ENCODE data around the gene ABCC4.

The ABCC4 gene

GRCh38 chr13:95304453-95304852, 3.2 kb upstream of the ABCC4 start:
- TF ChIP-seq CTCF (IDR thresholded peaks at IDR 0.05; ENCODE audit: insufficient read depth, low read length, missing control alignments): no peak
- ChIA-PET CTCF (interaction anchor here (0.9 to 10.9 kb wide), 3 partner anchors 76 to 113 kb away, joined by 3 to 133 read pairs (median 5); no protein-coding TSS in a partner anchor), POLR2A (no interaction called here)
- no peak overlapping the region for H3K4me3 ChIP-seq (ENCODE audit: low read depth, low read length)
- DNase-seq (ENCODE audit: low read depth, low spot score): no peak

GRCh38 chr13:95301968-95302393, 730 bp upstream of the ABCC4 start:
- peak overlapping the region; percentile 81 for H3K4me3 ChIP-seq (ENCODE audit: low read depth, low read length)
- no peak for DNase-seq (ENCODE audit: low read depth, low spot score)
- no peak for TF ChIP-seq CTCF (IDR thresholded peaks at IDR 0.05; ENCODE audit: insufficient read depth, low read length, missing control alignments)
- POLR2A ChIA-PET: interaction anchor here (1.1 kb wide), 1 partner anchor 110 kb away, joined by 3 read pairs; no protein-coding TSS in a partner anchor
- CTCF ChIA-PET: interaction anchor here (0.7 to 10.9 kb wide), 12 partner anchors 11 to 110 kb away, joined by 3 to 133 read pairs (median 4); no protein-coding TSS in a partner anchor

- peak; percentile 35 for TF ChIP-seq CTCF (IDR thresholded peaks at IDR 0.05; ENCODE audit: insufficient read depth, low read length, missing control alignments)
- no peak for DNase-seq (ENCODE audit: low read depth, low spot score)
- POLR2A ChIA-PET: interaction anchor here (1.1 kb wide), 1 partner anchor 109 kb away, joined by 3 read pairs; no protein-coding TSS in a partner anchor
- peak overlapping the region; percentile 81 for H3K4me3 ChIP-seq (ENCODE audit: low read depth, low read length)
- CTCF ChIA-PET: interaction anchor here (0.6 to 10.9 kb wide), 9 partner anchors 10 to 308 kb away, joined by 3 to 133 read pairs (median 4); no protein-coding TSS in a partner anchor
Measured at GRCh38 chr13:95300625-95301182, 547 bp downstream of the ABCC4 start.

GRCh38 chr13:95298971-95299621, 2.2 kb downstream of the ABCC4 start:
- TF ChIP-seq CTCF (IDR thresholded peaks at IDR 0.05; ENCODE audit: insufficient read depth, low read length, missing control alignments): no peak
- POLR2A ChIA-PET: no interaction called here
- no peak for DNase-seq (ENCODE audit: low read depth, low spot score)
- CTCF ChIA-PET: interaction anchor here (1.2 to 10.9 kb wide), 5 partner anchors 11 to 107 kb away, joined by 4 to 133 read pairs (median 16); no protein-coding TSS in a partner anchor
- H3K4me3 ChIP-seq (ENCODE audit: low read depth, low read length): no peak overlapping the region; the same call in 1 of the 2 replicates

GRCh38 chr13:95298169-95298965, 2.9 kb downstream of the ABCC4 start:
- TF ChIP-seq CTCF (IDR thresholded peaks at IDR 0.05; ENCODE audit: insufficient read depth, low read length, missing control alignments): no peak
- no peak overlapping the region for H3K4me3 ChIP-seq (ENCODE audit: low read depth, low read length)
- ChIA-PET CTCF (interaction anchor here (1.2 to 10.9 kb wide), 4 partner anchors 10 to 107 kb away, joined by 4 to 133 read pairs (median 14); no protein-coding TSS in a partner anchor), POLR2A (interaction anchor here (0.7 kb wide), 1 partner anchor 18 kb away, joined by 3 read pairs; no protein-coding TSS in a partner anchor)
- DNase-seq (ENCODE audit: low read depth, low spot score): no peak
